ENCODE data around the gene P2RY14.

DNA sequence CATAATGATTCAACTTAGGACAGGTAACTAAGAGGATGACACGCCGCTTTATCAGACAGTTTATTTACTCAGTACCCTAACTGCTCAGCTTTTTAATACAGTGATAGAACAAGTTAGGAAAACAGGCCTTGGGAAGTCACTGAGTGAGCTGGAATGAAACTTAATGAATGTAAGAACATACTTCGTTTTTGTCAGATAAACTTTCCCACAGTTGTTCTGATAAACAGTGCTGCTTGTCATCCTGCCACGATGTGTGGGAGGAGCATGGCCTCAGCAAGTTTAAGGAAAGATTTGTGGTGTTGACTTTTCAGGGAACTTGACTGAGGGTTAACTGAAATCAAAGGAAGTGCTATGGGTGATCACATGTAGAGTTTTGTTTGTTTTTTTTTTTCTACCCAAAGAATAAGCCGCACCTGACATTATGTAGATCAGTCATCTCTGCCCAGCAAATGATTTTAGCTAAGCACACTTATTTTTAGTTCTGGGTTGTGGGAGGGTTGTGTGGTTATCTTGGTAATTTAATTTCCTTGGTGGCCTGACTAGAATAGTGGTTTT is 5.6 kb upstream of the P2RY14 start:
- TF ChIP-seq, protein P1, sequence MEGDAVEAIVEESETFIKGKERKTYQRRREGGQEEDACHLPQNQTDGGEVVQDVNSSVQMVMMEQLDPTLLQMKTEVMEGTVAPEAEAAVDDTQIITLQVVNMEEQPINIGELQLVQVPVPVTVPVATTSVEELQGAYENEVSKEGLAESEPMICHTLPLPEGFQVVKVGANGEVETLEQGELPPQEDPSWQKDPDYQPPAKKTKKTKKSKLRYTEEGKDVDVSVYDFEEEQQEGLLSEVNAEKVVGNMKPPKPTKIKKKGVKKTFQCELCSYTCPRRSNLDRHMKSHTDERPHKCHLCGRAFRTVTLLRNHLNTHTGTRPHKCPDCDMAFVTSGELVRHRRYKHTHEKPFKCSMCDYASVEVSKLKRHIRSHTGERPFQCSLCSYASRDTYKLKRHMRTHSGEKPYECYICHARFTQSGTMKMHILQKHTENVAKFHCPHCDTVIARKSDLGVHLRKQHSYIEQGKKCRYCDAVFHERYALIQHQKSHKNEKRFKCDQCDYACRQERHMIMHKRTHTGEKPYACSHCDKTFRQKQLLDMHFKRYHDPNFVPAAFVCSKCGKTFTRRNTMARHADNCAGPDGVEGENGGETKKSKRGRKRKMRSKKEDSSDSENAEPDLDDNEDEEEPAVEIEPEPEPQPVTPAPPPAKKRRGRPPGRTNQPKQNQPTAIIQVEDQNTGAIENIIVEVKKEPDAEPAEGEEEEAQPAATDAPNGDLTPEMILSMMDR (IDR thresholded peaks at IDR 0.05; ENCODE audit: extremely low read depth in 1 of 2, insufficient read depth in 1 of 2, low read depth in 1 of 2, low read length in 2 of 2) = no peak
- TF ChIP-seq FOS (IDR thresholded peaks at IDR 0.05; ENCODE audit: borderline replicate concordance, insufficient read depth, low read length) (no peak), POLR2A (IDR thresholded peaks at IDR 0.05; ENCODE audit: low read depth, low read length) (no peak), EZH2 (IDR thresholded peaks at IDR 0.05; ENCODE audit: borderline replicate concordance, low read depth, low read length, severe bottlenecking) (no peak)

All from endothelial cell of umbilical vein (primary cell).